WTC11 (cell line): ENCODE data around the gene MKX. TPM values are rescaled to one million over a fixed set of nuclear protein-coding genes. Genes with fewer than 3 reads are reported as not detected.

Experiments used
- ATAC-seq: fragments of 200-7000 bp; cut with Tn5 transposase; 2 replicates; pipeline ENCODE4 v1.10.0; 2021; ENCODE audit warnings: mild to moderate bottlenecking, moderate library complexity
- CTCF ChIA-PET: fragments of 300-600 bp; sonication (Branson Sonifier 250); formaldehyde crosslinking; loops from one replicate; lab custom pipeline; 2021; ENCODE audit warnings: antibody characterized with exemption; lab: Charles Lee
- POLR2A ChIA-PET: fragments of 350-600 bp; sonication (Branson Sonifier 250); formaldehyde crosslinking; loops from one replicate; lab custom pipeline; 2021; ENCODE audit warnings: antibody characterized with exemption; lab: Charles Lee
- DNase-seq: peaks from one replicate; pipeline ENCODE4 v3.0.0; 2021; ENCODE audit warnings: low spot score
- H3K27ac Mint-ChIP-seq: 2 replicates; pipeline ENCODE4 v1.8.0; 2021; ENCODE audit warnings: mixed read lengths
- H3K27me3 Mint-ChIP-seq: 2 replicates; pipeline ENCODE4 v1.8.0; 2021; ENCODE audit warnings: low read depth, mild to moderate bottlenecking, moderate library complexity, mixed read lengths
- H3K36me3 Mint-ChIP-seq: 2 replicates; pipeline ENCODE4 v1.8.0; 2021; ENCODE audit warnings: mixed read lengths
- H3K4me1 Mint-ChIP-seq: 2 replicates; pipeline ENCODE4 v1.8.0; 2022; ENCODE audit warnings: mixed read lengths
- H3K4me3 Mint-ChIP-seq: 2 replicates; pipeline ENCODE4 v1.8.0; 2021; ENCODE audit warnings: mild to moderate bottlenecking, moderate library complexity, mixed read lengths
- H3K9me3 Mint-ChIP-seq: 2 replicates; pipeline ENCODE4 v1.8.0; 2021; ENCODE audit warnings: mixed read lengths
- ESRRA ChIP-seq: sonication (generic); formaldehyde crosslinking; IDR thresholded peaks from 2 replicates; pipeline ENCODE4 v1.8.1; 2022; ENCODE audit warnings: mild to moderate bottlenecking, missing genetic modification reagents, borderline replicate concordance
- FOXP4 ChIP-seq: sonication (generic); formaldehyde crosslinking; IDR thresholded peaks from 2 replicates; pipeline ENCODE4 v1.8.0; 2022; ENCODE audit warnings: mild to moderate bottlenecking, missing genetic modification reagents
- HMGA2 ChIP-seq: fragments of 250-450 bp; sonication (Bioruptor Pico); IDR thresholded peaks from 2 replicates; pipeline ENCODE4 v1.4.0; 2021; ENCODE audit warnings: mild to moderate bottlenecking, moderate library complexity
- HMGXB4 ChIP-seq: sonication (generic); formaldehyde crosslinking; IDR thresholded peaks from 2 replicates; pipeline ENCODE4 v1.8.1; 2023; ENCODE audit warnings: mild to moderate bottlenecking, moderate library complexity, missing genetic modification reagents
- NR3C1 ChIP-seq: sonication (generic); formaldehyde crosslinking; conservative IDR thresholded peaks from 2 replicates; pipeline ENCODE4 v1.8.1; 2023; ENCODE audit warnings: low read depth, mild to moderate bottlenecking, missing genetic modification reagents
- OVOL2 ChIP-seq: fragments of 250-450 bp; sonication (Bioruptor Pico); IDR thresholded peaks from 2 replicates; pipeline ENCODE4 v1.9.0; 2021; ENCODE audit warnings: mild to moderate bottlenecking, borderline replicate concordance
- PRRX2 ChIP-seq: fragments of 250-450 bp; sonication (Bioruptor Pico); IDR thresholded peaks from 2 replicates; pipeline ENCODE4 v1.8.0; 2021; ENCODE audit warnings: mild to moderate bottlenecking
- RORB ChIP-seq: fragments of 250-450 bp; sonication (Bioruptor Pico); IDR thresholded peaks from 2 replicates; pipeline ENCODE4 v1.9.0; 2021; ENCODE audit warnings: mild to moderate bottlenecking
- SMAD4 ChIP-seq: sonication (generic); formaldehyde crosslinking; IDR thresholded peaks from 2 replicates; pipeline ENCODE4 v1.8.0; 2022; ENCODE audit warnings: mild to moderate bottlenecking, missing genetic modification reagents
- ZNF232 ChIP-seq: sonication (generic); formaldehyde crosslinking; IDR thresholded peaks from 2 replicates; pipeline ENCODE4 v1.8.0; 2022; ENCODE audit warnings: mild to moderate bottlenecking, missing genetic modification reagents
- ZNF512 ChIP-seq: sonication (generic); formaldehyde crosslinking; IDR thresholded peaks from 2 replicates; pipeline ENCODE4 v1.8.1; 2022; ENCODE audit warnings: missing genetic modification reagents, borderline replicate concordance
- total RNA-seq: library from RNA; stranded (reverse); gene quantifications from 3 replicates; pipeline ENCODE4 v1.2.3, GENCODE V29; 2021
- TF ChIP-seq, protein P1 (sequence below): fragments of 250-450 bp; sonication (Bioruptor Pico); IDR thresholded peaks from 2 replicates; pipeline ENCODE4 v1.8.0; 2021; ENCODE audit warnings: mild to moderate bottlenecking
- TF ChIP-seq, protein P2 (sequence below): fragments of 250-450 bp; sonication (Bioruptor Pico); IDR thresholded peaks from 2 replicates; pipeline ENCODE4 v1.9.0; 2021; ENCODE audit warnings: moderate library complexity, mild to moderate bottlenecking, inconsistent platforms, borderline replicate concordance
- TF ChIP-seq, protein P3 (sequence below): fragments of 250-450 bp; sonication (Bioruptor Pico); conservative IDR thresholded peaks from 2 replicates; pipeline ENCODE4 v1.9.0; 2021; ENCODE audit warnings: mild to moderate bottlenecking
- TF ChIP-seq, protein P4 (sequence below): sonication (generic); formaldehyde crosslinking; IDR thresholded peaks from 2 replicates; pipeline ENCODE4 v1.8.0; 2022; ENCODE audit warnings: missing genetic modification reagents

Gene MKX
- total RNA-seq, 1 experiment from 2014 or later: 1.2 TPM

- no peak overlapping the region for H3K4me3 Mint-ChIP-seq
- TF ChIP-seq ZNF512: no peak
- no peak for TF ChIP-seq NR3C1
- no peak for TF ChIP-seq ZNF232
- no peak for TF ChIP-seq FOXP4 (CRISPR knock-in tag)
- TF ChIP-seq RORB (CRISPR knock-in tag): no peak
- TF ChIP-seq PRRX2: no peak
- TF ChIP-seq, protein P1, sequence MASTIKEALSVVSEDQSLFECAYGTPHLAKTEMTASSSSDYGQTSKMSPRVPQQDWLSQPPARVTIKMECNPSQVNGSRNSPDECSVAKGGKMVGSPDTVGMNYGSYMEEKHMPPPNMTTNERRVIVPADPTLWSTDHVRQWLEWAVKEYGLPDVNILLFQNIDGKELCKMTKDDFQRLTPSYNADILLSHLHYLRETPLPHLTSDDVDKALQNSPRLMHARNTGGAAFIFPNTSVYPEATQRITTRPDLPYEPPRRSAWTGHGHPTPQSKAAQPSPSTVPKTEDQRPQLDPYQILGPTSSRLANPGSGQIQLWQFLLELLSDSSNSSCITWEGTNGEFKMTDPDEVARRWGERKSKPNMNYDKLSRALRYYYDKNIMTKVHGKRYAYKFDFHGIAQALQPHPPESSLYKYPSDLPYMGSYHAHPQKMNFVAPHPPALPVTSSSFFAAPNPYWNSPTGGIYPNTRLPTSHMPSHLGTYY (CRISPR knock-in tag): no peak
- TF ChIP-seq, protein P2, sequence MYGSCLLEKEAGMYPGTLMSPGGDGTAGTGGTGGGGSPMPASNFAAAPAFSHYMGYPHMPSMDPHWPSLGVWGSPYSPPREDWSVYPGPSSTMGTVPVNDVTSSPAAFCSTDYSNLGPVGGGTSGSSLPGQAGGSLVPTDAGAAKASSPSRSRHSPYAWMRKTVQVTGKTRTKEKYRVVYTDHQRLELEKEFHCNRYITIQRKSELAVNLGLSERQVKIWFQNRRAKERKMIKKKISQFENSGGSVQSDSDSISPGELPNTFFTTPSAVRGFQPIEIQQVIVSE (CRISPR knock-in tag): no peak
- TF ChIP-seq ESRRA (CRISPR knock-in tag): no peak
- TF ChIP-seq, protein P3, sequence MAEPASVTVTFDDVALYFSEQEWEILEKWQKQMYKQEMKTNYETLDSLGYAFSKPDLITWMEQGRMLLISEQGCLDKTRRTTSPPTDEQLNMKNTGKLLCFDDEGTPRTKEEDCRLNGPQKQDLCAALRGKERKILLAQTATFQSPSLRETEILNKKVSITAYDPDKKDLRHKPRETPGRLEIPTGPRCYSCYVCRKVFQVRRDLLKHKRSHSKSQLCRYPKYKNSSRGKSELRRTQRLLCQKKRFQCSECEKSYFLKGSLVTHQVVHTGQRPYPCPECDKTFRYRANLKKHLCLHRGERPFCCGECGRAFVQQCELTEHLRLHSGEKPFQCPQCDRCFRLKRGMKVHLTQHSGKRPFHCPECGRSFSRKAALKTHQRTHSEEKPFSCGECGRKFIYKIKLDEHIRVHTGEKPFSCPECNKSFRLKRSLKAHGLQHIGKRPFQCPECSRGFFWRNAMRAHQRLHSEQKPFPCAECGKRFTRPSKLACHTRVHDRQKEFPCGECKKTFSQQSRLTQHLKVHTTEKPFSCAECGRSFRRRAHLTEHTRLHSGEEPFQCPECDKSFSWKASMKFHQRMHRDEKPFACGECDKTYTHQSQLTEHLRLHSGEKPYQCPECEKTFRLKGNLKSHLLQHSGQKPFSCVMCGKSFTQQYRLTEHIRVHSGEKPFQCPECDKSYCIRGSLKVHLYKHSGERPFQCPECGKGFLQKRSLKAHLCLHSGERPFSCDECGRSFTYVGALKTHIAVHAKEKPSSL (CRISPR knock-in tag): no peak
- no peak for TF ChIP-seq SMAD4
- no peak for TF ChIP-seq HMGA2 (CRISPR knock-in tag)
- TF ChIP-seq, all 79 proteins: peak for 0
- no peaks in the 10 kb centered on the region for H3K27me3 Mint-ChIP-seq
- ATAC-seq: no peak
- DNase-seq: no peak
- H3K27ac Mint-ChIP-seq: no peak overlapping the region
- no peaks in the 10 kb centered on the region for H3K4me1 Mint-ChIP-seq
- H3K36me3 Mint-ChIP-seq: no peaks in the 10 kb centered on the region
- ChIA-PET CTCF (interaction anchor here (1.2 kb wide), 1 partner anchor 198 kb away, joined by 3 read pairs; no protein-coding TSS in a partner anchor), POLR2A (no interaction called here)
- peaks cover 8% of the 10 kb centered on the region for H3K9me3 Mint-ChIP-seq
Observed at GRCh38 chr10:27644307-27644939, 101.2 kb downstream of the MKX start.

GRCh38 chr10:27643301-27643700, 102.3 kb downstream of the MKX start:
- no peak overlapping the region for H3K4me3 Mint-ChIP-seq
- no peak for TF ChIP-seq HMGXB4
- no peak for TF ChIP-seq FOXP4 (CRISPR knock-in tag)
- TF ChIP-seq OVOL2: no peak
- TF ChIP-seq, protein P4, sequence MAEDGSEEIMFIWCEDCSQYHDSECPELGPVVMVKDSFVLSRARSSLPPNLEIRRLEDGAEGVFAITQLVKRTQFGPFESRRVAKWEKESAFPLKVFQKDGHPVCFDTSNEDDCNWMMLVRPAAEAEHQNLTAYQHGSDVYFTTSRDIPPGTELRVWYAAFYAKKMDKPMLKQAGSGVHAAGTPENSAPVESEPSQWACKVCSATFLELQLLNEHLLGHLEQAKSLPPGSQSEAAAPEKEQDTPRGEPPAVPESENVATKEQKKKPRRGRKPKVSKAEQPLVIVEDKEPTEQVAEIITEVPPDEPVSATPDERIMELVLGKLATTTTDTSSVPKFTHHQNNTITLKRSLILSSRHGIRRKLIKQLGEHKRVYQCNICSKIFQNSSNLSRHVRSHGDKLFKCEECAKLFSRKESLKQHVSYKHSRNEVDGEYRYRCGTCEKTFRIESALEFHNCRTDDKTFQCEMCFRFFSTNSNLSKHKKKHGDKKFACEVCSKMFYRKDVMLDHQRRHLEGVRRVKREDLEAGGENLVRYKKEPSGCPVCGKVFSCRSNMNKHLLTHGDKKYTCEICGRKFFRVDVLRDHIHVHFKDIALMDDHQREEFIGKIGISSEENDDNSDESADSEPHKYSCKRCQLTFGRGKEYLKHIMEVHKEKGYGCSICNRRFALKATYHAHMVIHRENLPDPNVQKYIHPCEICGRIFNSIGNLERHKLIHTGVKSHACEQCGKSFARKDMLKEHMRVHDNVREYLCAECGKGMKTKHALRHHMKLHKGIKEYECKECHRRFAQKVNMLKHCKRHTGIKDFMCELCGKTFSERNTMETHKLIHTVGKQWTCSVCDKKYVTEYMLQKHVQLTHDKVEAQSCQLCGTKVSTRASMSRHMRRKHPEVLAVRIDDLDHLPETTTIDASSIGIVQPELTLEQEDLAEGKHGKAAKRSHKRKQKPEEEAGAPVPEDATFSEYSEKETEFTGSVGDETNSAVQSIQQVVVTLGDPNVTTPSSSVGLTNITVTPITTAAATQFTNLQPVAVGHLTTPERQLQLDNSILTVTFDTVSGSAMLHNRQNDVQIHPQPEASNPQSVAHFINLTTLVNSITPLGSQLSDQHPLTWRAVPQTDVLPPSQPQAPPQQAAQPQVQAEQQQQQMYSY (CRISPR knock-in tag): no peak

More at GRCh38 chr10:27643301-27643700, 102.3 kb downstream of the MKX start:
- DNase-seq (no peak), ATAC-seq (no peak)
- H3K9me3 Mint-ChIP-seq: peaks cover 8% of the 10 kb centered on the region
- no peaks in the 10 kb centered on the region for H3K27me3 Mint-ChIP-seq
- ChIA-PET POLR2A (no interaction called here), CTCF (no interaction called here)
- no peaks in the 10 kb centered on the region for H3K4me1 Mint-ChIP-seq
- no peak overlapping the region for H3K27ac Mint-ChIP-seq
- H3K36me3 Mint-ChIP-seq: no peaks in the 10 kb centered on the region
